IPS-18a (cell line): Measurements from ENCODE around the gene TET2.

ENCODE experiments used
- H3K27ac ChIP-seq: one replicate; pipeline ENCODE4 v1.5.1; 2013; ENCODE audit warnings: low read length
- H3K27me3 ChIP-seq: one replicate; pipeline ENCODE4 v1.6.1; 2013; ENCODE audit warnings: mild to moderate bottlenecking, low read length; ENCODE audit not compliant: control insufficient read depth, insufficient read depth
- H3K36me3 ChIP-seq: one replicate; pipeline ENCODE4 v1.6.1; 2013; ENCODE audit warnings: low read depth, low read length; ENCODE audit not compliant: control insufficient read depth
- H3K4me1 ChIP-seq: one replicate; pipeline ENCODE4 v1.6.1; 2013; ENCODE audit warnings: low read depth, low read length; ENCODE audit not compliant: control insufficient read depth
- H3K4me3 ChIP-seq: one replicate; pipeline ENCODE4 v1.5.1; 2013; ENCODE audit warnings: low read length
- H3K9ac ChIP-seq: one replicate; pipeline ENCODE4 v1.6.1; 2013; ENCODE audit warnings: mild to moderate bottlenecking, low read length, moderate library complexity
- H3K9me3 ChIP-seq: one replicate; pipeline ENCODE4 v1.6.1; 2013; ENCODE audit warnings: low read depth, low read length; ENCODE audit not compliant: control insufficient read depth

TET2 gene

GRCh38 chr4:105208561-105208960 lies 61.9 kb downstream of the TET2 start:
- H3K27ac ChIP-seq, result no peak overlapping the region
- no peak overlapping the region for H3K9ac ChIP-seq
- no peak overlapping the region for H3K4me3 ChIP-seq
- H3K4me1 ChIP-seq, result peaks cover 22% of the 10 kb centered on the region
- H3K9me3 ChIP-seq, result no peaks in the 10 kb centered on the region
- no peaks in the 10 kb centered on the region for H3K27me3 ChIP-seq
- H3K36me3 ChIP-seq, result no peaks in the 10 kb centered on the region

- Histone ChIP-seq H3K4me3 (no peak overlapping the region), H3K27ac (no peak overlapping the region), H3K27me3 (no peaks in the 10 kb centered on the region), H3K9me3 (no peaks in the 10 kb centered on the region), H3K36me3 (no peaks in the 10 kb centered on the region), H3K4me1 (peaks cover 22% of the 10 kb centered on the region), H3K9ac (no peak overlapping the region)
Measured at GRCh38 chr4:105210916-105211315, 64.2 kb downstream of the TET2 start.

GRCh38 chr4:105215609-105216313 lies 69.1 kb downstream of the TET2 start:
- Histone ChIP-seq H3K27me3 (no peaks in the 10 kb centered on the region), H3K4me3 (no peak overlapping the region), H3K4me1 (peaks cover 4% of the 10 kb centered on the region), H3K9me3 (no peaks in the 10 kb centered on the region), H3K9ac (no peak overlapping the region), H3K36me3 (no peaks in the 10 kb centered on the region), H3K27ac (no peak overlapping the region)

GRCh38 chr4:105225500-105225899 lies 78.8 kb downstream of the TET2 start:
- H3K4me3 ChIP-seq, result no peak overlapping the region
- no peak overlapping the region for H3K27ac ChIP-seq
- H3K9me3 ChIP-seq, result no peaks in the 10 kb centered on the region
- H3K36me3 ChIP-seq, result no peaks in the 10 kb centered on the region
- no peaks in the 10 kb centered on the region for H3K27me3 ChIP-seq
- no peaks in the 10 kb centered on the region for H3K4me1 ChIP-seq
- H3K9ac ChIP-seq, result no peak overlapping the region

GRCh38 chr4:105227054-105227453 lies 80.4 kb downstream of the TET2 start:
- H3K4me3 ChIP-seq, result no peak overlapping the region
- H3K9me3 ChIP-seq, result no peaks in the 10 kb centered on the region
- H3K4me1 ChIP-seq, result no peaks in the 10 kb centered on the region
- H3K27ac ChIP-seq, result no peak overlapping the region
- no peaks in the 10 kb centered on the region for H3K36me3 ChIP-seq
- H3K9ac ChIP-seq, result no peak overlapping the region
- H3K27me3 ChIP-seq, result no peaks in the 10 kb centered on the region

GRCh38 chr4:105230287-105230686 lies 83.6 kb downstream of the TET2 start:
- H3K9me3 ChIP-seq, result no peaks in the 10 kb centered on the region
- no peak overlapping the region for H3K9ac ChIP-seq
- no peaks in the 10 kb centered on the region for H3K36me3 ChIP-seq
- no peak overlapping the region for H3K27ac ChIP-seq
- H3K4me1 ChIP-seq, result no peaks in the 10 kb centered on the region
- no peak overlapping the region for H3K4me3 ChIP-seq
- no peaks in the 10 kb centered on the region for H3K27me3 ChIP-seq

GRCh38 chr4:105232374-105232773 lies 85.7 kb downstream of the TET2 start:
- Histone ChIP-seq H3K36me3 (no peaks in the 10 kb centered on the region), H3K9me3 (no peaks in the 10 kb centered on the region), H3K27ac (no peak overlapping the region), H3K4me1 (no peaks in the 10 kb centered on the region), H3K9ac (no peak overlapping the region), H3K27me3 (no peaks in the 10 kb centered on the region), H3K4me3 (no peak overlapping the region)

- Histone ChIP-seq H3K4me1 (no peaks in the 10 kb centered on the region), H3K27ac (no peak overlapping the region), H3K36me3 (no peaks in the 10 kb centered on the region), H3K9ac (no peak overlapping the region), H3K4me3 (no peak overlapping the region), H3K9me3 (no peaks in the 10 kb centered on the region), H3K27me3 (no peaks in the 10 kb centered on the region)
Measured at GRCh38 chr4:105234582-105234981, 87.9 kb downstream of the TET2 start.

GRCh38 chr4:105236202-105236915 lies 89.7 kb downstream of the TET2 start:
- Histone ChIP-seq H3K27ac (no peak overlapping the region), H3K27me3 (no peaks in the 10 kb centered on the region), H3K9ac (no peak overlapping the region), H3K36me3 (no peaks in the 10 kb centered on the region), H3K9me3 (no peaks in the 10 kb centered on the region), H3K4me3 (no peak overlapping the region), H3K4me1 (no peaks in the 10 kb centered on the region)

- H3K36me3 ChIP-seq, result no peaks in the 10 kb centered on the region
- no peaks in the 10 kb centered on the region for H3K4me1 ChIP-seq
- no peak overlapping the region for H3K4me3 ChIP-seq
- no peak overlapping the region for H3K9ac ChIP-seq
- H3K27ac ChIP-seq, result no peak overlapping the region
- H3K27me3 ChIP-seq, result no peaks in the 10 kb centered on the region
- no peaks in the 10 kb centered on the region for H3K9me3 ChIP-seq
Measured at GRCh38 chr4:105236916-105237311, 90.2 kb downstream of the TET2 start.

- Histone ChIP-seq H3K27ac (no peak overlapping the region), H3K36me3 (no peaks in the 10 kb centered on the region), H3K4me3 (no peak overlapping the region), H3K9ac (no peak overlapping the region), H3K9me3 (no peaks in the 10 kb centered on the region), H3K4me1 (no peaks in the 10 kb centered on the region), H3K27me3 (no peaks in the 10 kb centered on the region)
Measured at GRCh38 chr4:105240037-105240436, 93.4 kb downstream of the TET2 start.

- H3K36me3 ChIP-seq, result no peaks in the 10 kb centered on the region
- no peak overlapping the region for H3K27ac ChIP-seq
- no peak overlapping the region for H3K4me3 ChIP-seq
- no peaks in the 10 kb centered on the region for H3K4me1 ChIP-seq
- H3K9ac ChIP-seq, result no peak overlapping the region
- H3K9me3 ChIP-seq, result no peaks in the 10 kb centered on the region
- no peaks in the 10 kb centered on the region for H3K27me3 ChIP-seq
Measured at GRCh38 chr4:105241451-105241850, 94.8 kb downstream of the TET2 start.
